Kidney (tissue), 14 donors: ENCODE data around the gene KIF12. TPM values are rescaled to one million over a fixed set of nuclear protein-coding genes. Genes with fewer than 3 reads are reported as not detected.

Experiments used
- DNase-seq, 5 donors: peaks; one replicate each; pipeline ENCODE4 v3.0.0-alpha.2; 2013 to 2020
- FAIRE-seq: peaks from 2 replicates; lab custom pipeline; 2012; peaks lifted over from hg19 to GRCh38; lab: Jason Lieb, UNC
- H3K27ac ChIP-seq, 2 donors: one replicate each; pipeline ENCODE4 v1.7.0; 2013; ENCODE audit warnings: low read depth in 2 of 2, low read length in 2 of 2, inconsistent platforms in 1 of 2
- H3K27me3 ChIP-seq: one replicate; pipeline ENCODE4 v1.7.1; 2013; ENCODE audit warnings: low read length, inconsistent platforms; ENCODE audit not compliant: control insufficient read depth, insufficient read depth
- H3K36me3 ChIP-seq, 3 donors: one replicate each; pipeline versions ENCODE4 v1.7.0 to v1.7.1; 2013; ENCODE audit warnings: low read length in 3 of 3, control low read depth in 1 of 3, inconsistent platforms in 1 of 3; ENCODE audit not compliant: insufficient read depth in 3 of 3, control insufficient read depth in 2 of 3
- H3K4me1 ChIP-seq, 3 donors: one replicate each; pipeline versions ENCODE4 v1.7.0 to v1.7.1; 2013; ENCODE audit warnings: low read length in 3 of 3, inconsistent platforms in 1 of 3, low read depth in 1 of 3; ENCODE audit not compliant: control insufficient read depth in 2 of 3, insufficient read depth in 2 of 3
- H3K4me3 ChIP-seq, 3 donors: one replicate each; pipeline versions ENCODE4 v1.7.0 to v1.8.1; 2013; ENCODE audit warnings: low read length in 3 of 3, control low read depth in 1 of 3, inconsistent platforms in 1 of 3
- H3K9ac ChIP-seq, 3 donors: one replicate each; pipeline versions ENCODE4 v1.7.0 to v1.7.1; 2013; ENCODE audit warnings: low read length in 3 of 3, control low read depth in 1 of 3, inconsistent platforms in 1 of 3
- H3K9me3 ChIP-seq, 3 donors: one replicate each; pipeline versions ENCODE4 v1.7.0 to v1.7.1; 2013; ENCODE audit warnings: low read length in 3 of 3, control low read depth in 1 of 3, inconsistent platforms in 1 of 3; ENCODE audit not compliant: control insufficient read depth in 2 of 3, insufficient read depth in 1 of 3
- intact Hi-C: fragments of 100-400 bp; cut with DNase I; formaldehyde crosslinking; loops from one replicate; pipeline ENCODE4 v1.11.1; 2022
- polyA plus RNA-seq: library from polyadenylated mRNA; stranded (reverse); fragments of 350-450 nt; fragmentation: Illumina TruSeq; extraction: RNeasy Lipid Tissue Mini Kit (QIAGEN cat#74804); gene quantifications from one replicate; pipeline ENCODE4 v1.2.3, GENCODE V29; 2014; ENCODE audit warnings: low read depth, low replicate concordance; ENCODE audit not compliant: insufficient read depth
- total RNA-seq: library from RNA; stranded (reverse); fragmentation: NEBNext Ultra II Directional; extraction: Animal tissue kit (Norgen Biotek cat#: 25700); gene quantifications from one replicate; pipeline ENCODE4 v1.2.1, GENCODE V29; 2021
- TF ChIP-seq, protein P1 (sequence below): IDR thresholded peaks from 3 replicates; pipeline ENCODE4 v1.5.1; 2012; ENCODE audit warnings: mild to moderate bottlenecking, moderate library complexity, borderline replicate concordance; ENCODE audit not compliant: insufficient read depth; ENCODE audit errors: extremely low read depth
- donor health status: control.
- donor health status: control.
- donor health status: control.
- donor health status: control.
- donor health status: control.
- donor health status: DM: yes; HTN: yes; CAD: no.
- donor health status: Normal renal cell carcinoma (clear cell type).

KIF12 gene
- total and polyA plus RNA-seq, 2 donors from 2014 or later, result 155 to 202 TPM

- Histone ChIP-seq H3K27me3 (no peaks in the 10 kb centered on the region), H3K27ac (no peak overlapping the region), H3K9me3 (no peaks in the 10 kb centered on the region), H3K36me3 (no peaks in the 10 kb centered on the region), H3K4me3 (no peak overlapping the region), H3K9ac (no peak overlapping the region), H3K4me1 (no peaks in the 10 kb centered on the region)
- intact Hi-C loops, result no loop called here
- FAIRE-seq, result no peak
- DNase-seq, result peak in 3 of 5 donors; percentile 40 to 97 (median 45)
- TF ChIP-seq, protein P1, sequence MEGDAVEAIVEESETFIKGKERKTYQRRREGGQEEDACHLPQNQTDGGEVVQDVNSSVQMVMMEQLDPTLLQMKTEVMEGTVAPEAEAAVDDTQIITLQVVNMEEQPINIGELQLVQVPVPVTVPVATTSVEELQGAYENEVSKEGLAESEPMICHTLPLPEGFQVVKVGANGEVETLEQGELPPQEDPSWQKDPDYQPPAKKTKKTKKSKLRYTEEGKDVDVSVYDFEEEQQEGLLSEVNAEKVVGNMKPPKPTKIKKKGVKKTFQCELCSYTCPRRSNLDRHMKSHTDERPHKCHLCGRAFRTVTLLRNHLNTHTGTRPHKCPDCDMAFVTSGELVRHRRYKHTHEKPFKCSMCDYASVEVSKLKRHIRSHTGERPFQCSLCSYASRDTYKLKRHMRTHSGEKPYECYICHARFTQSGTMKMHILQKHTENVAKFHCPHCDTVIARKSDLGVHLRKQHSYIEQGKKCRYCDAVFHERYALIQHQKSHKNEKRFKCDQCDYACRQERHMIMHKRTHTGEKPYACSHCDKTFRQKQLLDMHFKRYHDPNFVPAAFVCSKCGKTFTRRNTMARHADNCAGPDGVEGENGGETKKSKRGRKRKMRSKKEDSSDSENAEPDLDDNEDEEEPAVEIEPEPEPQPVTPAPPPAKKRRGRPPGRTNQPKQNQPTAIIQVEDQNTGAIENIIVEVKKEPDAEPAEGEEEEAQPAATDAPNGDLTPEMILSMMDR, result no peak
Observed at GRCh38 chr9:114112778-114113584, 13.9 kb upstream of the KIF12 start.

DNA sequence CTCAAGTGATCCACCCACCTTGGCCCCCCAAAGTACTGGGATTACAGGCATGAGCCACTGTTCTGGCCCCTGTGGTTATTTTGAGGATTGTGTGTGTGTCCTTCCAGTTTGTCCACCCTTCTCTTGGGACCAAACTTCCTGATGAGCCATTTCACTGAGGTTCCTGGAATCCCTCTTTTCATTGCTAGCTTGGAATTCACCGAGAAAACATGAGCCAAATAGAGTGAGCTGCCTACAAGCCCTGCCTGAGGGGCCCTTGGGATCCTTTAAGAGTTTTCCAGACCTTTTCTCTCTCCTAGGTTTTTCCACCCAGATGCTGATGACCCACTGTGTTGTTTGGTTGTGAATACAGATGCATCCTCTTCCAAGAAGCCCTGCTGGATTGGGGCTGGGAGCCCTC is 13.2 kb upstream of the KIF12 start:
- FAIRE-seq (no peak), DNase-seq (no peak)
- intact Hi-C loops, result no loop called here
- H3K36me3 ChIP-seq, result no peaks in the 10 kb centered on the region
- TF ChIP-seq, protein P1, result no peak
- no peaks in the 10 kb centered on the region for H3K9me3 ChIP-seq
- no peaks in the 10 kb centered on the region for H3K27me3 ChIP-seq
- no peak overlapping the region for H3K27ac ChIP-seq
- H3K9ac ChIP-seq, result no peak overlapping the region
- H3K4me1 ChIP-seq, result no peaks in the 10 kb centered on the region
- no peak overlapping the region for H3K4me3 ChIP-seq

DNA sequence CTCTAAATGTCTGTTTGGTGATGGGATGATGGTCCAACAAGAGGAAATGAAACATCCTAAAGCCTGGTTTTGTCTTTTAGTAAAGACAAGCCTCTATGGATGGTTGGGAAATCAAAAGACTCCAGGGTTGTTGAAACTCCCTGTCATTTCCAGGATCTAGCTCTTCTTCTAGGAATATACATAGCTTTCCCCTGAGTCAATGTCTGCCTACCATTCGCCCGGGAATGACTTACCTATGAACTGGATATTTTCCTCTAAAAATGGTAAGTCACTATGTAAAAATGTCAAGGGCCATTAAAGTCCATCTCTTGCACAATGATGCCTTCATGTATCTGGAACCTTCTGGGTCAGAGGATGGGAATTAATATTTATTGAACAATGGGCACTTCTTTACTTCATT is 11.1 kb upstream of the KIF12 start:
- intact Hi-C loops, result no loop called here
- FAIRE-seq, result no peak

More for the DNA sequence above, 11.1 kb upstream of the KIF12 start:
- no peaks in the 10 kb centered on the region for H3K27me3 ChIP-seq
- peak in 1 of 5 donors; percentile 1 for DNase-seq
- H3K9ac ChIP-seq, result no peak overlapping the region
- no peaks in the 10 kb centered on the region for H3K9me3 ChIP-seq
- H3K36me3 ChIP-seq, result no peaks in the 10 kb centered on the region
- TF ChIP-seq, protein P1, result no peak
- H3K4me1 ChIP-seq, result no peaks in the 10 kb centered on the region
- H3K4me3 ChIP-seq, result no peak overlapping the region
- H3K27ac ChIP-seq, result no peak overlapping the region
